ENCODE measurements around the gene INO80E. TPM values are rescaled to one million over a fixed set of nuclear protein-coding genes. Genes with fewer than 3 reads are reported as not detected.

Gene INO80E
- total and polyA plus RNA-seq, 2 of the 8 experiments (the other 6 are each of a cell fraction or from before 2014, with no cell fraction given), result 43.0 to 91.2 TPM

DNA sequence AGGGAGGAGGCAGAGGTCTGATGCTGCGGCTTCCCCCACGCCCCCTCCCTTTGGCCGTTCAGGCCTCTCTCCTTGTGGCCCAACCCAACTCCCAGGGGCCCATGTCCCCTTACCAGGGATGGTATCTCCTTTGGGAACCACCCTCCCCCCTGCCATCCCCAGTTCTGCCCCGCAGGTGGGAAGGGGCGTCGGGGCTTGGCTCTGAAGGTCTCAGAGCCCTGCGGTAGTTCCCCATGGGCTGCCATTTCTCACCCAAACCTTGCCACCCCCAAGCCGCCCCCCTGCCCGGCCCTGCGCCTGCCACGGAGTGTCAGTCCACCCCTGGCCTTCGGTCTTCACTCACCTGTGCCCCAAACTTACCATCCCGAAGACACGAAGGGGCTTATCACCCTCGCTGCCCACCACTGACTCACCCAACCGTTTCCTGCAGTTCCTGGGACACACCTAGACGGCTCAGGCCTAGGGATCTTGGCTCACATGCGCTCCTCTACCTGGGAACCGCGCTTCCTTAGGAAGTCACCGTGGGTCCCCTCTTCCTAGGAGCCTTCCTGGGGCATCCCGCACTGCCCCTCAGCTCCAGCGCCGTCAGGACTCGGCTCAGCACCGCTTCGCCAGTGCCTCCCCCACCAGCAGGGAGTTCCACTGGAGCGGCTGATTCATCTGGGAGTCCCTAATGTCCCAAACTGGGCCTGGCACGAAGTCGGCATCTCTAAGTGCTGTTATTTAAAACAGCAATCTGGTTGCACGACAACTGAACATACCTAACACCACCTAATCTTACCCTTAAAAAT is 15.9 kb downstream of the INO80E start:
- peak overlapping the region; percentile 68; the same call in 1 of the 2 replicates for H2BK12ac ChIP-seq (ENCODE audit: low read depth, low read length)
- H3K14ac ChIP-seq (ENCODE audit: insufficient read length), result no peak overlapping the region
- peak overlapping the region; percentile 77 to 96 for H3K4me2 ChIP-seq (ENCODE audit: insufficient read depth in 1 of 2, low read depth in 2 of 2, low read length in 2 of 2)
- peaks cover 16% of the 10 kb centered on the region for H3K23me2 ChIP-seq (ENCODE audit: low read depth, low read length)
- TF ChIP-seq, protein P1, sequence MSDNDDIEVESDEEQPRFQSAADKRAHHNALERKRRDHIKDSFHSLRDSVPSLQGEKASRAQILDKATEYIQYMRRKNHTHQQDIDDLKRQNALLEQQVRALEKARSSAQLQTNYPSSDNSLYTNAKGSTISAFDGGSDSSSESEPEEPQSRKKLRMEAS (IDR thresholded peaks at IDR 0.05), result peak; percentile 6; the same call in 1 of the 2 replicates
- no peak for TF ChIP-seq CEBPB (IDR thresholded peaks at IDR 0.05; ENCODE audit: low read depth, low read length)
- H3K9me3 ChIP-seq (ENCODE audit: insufficient read depth in 2 of 2, low read depth in 1 of 2, low read length in 1 of 2), result no peaks in the 10 kb centered on the region
- H2BK15ac ChIP-seq (ENCODE audit: low read length), result no peak overlapping the region
- H4K20me1 ChIP-seq (replicated peaks in 1 of 2; ENCODE audit: control insufficient read depth in 1 of 2, insufficient read depth in 2 of 2, low read length in 2 of 2), result peaks cover 1 to 3% of the 10 kb centered on the region in 2 experiments
- no peaks in the 10 kb centered on the region for H3K36me3 ChIP-seq (ENCODE audit: control insufficient read depth in 2 of 4, insufficient read depth in 4 of 4, low read length in 3 of 4)
- H3K27ac ChIP-seq (ENCODE audit: low read depth, low read length), result no peak overlapping the region
- no peak overlapping the region for H4K91ac ChIP-seq (replicated peaks; ENCODE audit: insufficient read length, low read length)
- H2BK5ac ChIP-seq (ENCODE audit: low read depth, low read length), result no peak overlapping the region; the same call in 1 of the 2 replicates
- no peaks in the 10 kb centered on the region for H3K79me2 ChIP-seq (ENCODE audit: control insufficient read depth in 1 of 2, insufficient read depth in 2 of 2, low read length in 2 of 2)
- H3K23ac ChIP-seq (ENCODE audit: insufficient read length), result no peak overlapping the region
- H2BK120ac ChIP-seq (replicated peaks; ENCODE audit: low read depth, low read length), result no peak overlapping the region
- H3K4me1 ChIP-seq (replicated peaks in 1 of 4; ENCODE audit: control insufficient read depth in 3 of 4, insufficient read depth in 4 of 4, low read length in 3 of 4), result peaks cover 0 to 19% (median 13%) of the 10 kb centered on the region in 4 experiments; a peak in 6 of 7 replicates
- no peak overlapping the region for H3K18ac ChIP-seq (ENCODE audit: extremely low read depth, low read length)
- FAIRE-seq, result no peak
- ChIA-PET CTCF (ENCODE audit: partially characterized antibody) (interaction anchor here (0.6 to 1.2 kb wide), 5 partner anchors 20 to 164 kb away, joined by 3 read pairs; no protein-coding TSS in a partner anchor), POLR2A (ENCODE audit: partially characterized antibody) (interaction anchor here (2.6 kb wide), 1 partner anchor 19 kb away, joined by 10 read pairs; the partner anchor contains the start of gene TLCD3B)
- no peak overlapping the region for H2AFZ ChIP-seq (ENCODE audit: low read length)
- WGBS, 2 experiments (ENCODE audit: extremely low coverage in 1 of 2, insufficient coverage in 1 of 2, insufficient read length in 1 of 2, insufficient replicate concordance in 2 of 2, low coverage in 1 of 2, low lambda C conversion rate in 2 of 2, missing lambda C conversion rate in 1 of 2), result 14% methylated on average over 24 of the region's 31 CpGs; no CpG with 5 or more reads in 1 of the 2 experiments
- no peak overlapping the region for H3K56ac ChIP-seq (replicated peaks; ENCODE audit: insufficient read length, low read depth, low read length)
- H3K9ac ChIP-seq (replicated peaks in 1 of 4; ENCODE audit: extremely low read depth in 1 of 4, low read depth in 3 of 4, low read length in 3 of 4), result no peak overlapping the region
- no peak overlapping the region; the same call in 1 of the 2 replicates for H4K8ac ChIP-seq (ENCODE audit: extremely low read depth, insufficient read depth, low read length)
- no peak overlapping the region for H2AK5ac ChIP-seq (ENCODE audit: low read depth, low read length)
- H4K5ac ChIP-seq (ENCODE audit: insufficient read length, low read depth, low read length), result no peak overlapping the region
- no peak overlapping the region; the same call in 1 of the 2 replicates for H2BK20ac ChIP-seq (ENCODE audit: low read length)
- no peak for DNase-seq (ENCODE audit: low read depth in 1 of 2, low spot score in 2 of 2)
- peak overlapping the region; percentile 42 to 79 (median 46) for H3K4me3 ChIP-seq (ENCODE audit: extremely low read depth in 1 of 4, insufficient read depth in 2 of 4, low read depth in 3 of 4, low read length in 4 of 4)
- H3K4ac ChIP-seq (replicated peaks; ENCODE audit: insufficient read length, low read depth, low read length), result no peak overlapping the region
- H3K79me1 ChIP-seq (ENCODE audit: low read depth, low read length), result no peaks in the 10 kb centered on the region
- H3K27me3 ChIP-seq (replicated peaks in 1 of 4; ENCODE audit: control insufficient read depth in 3 of 4, extremely low read depth in 1 of 4, insufficient read depth in 3 of 4, low read length in 3 of 4), result peaks cover 0 to 23% (median 13%) of the 10 kb centered on the region in 4 experiments; a peak in 5 of 7 replicates
